HEK293 (cell line): Measurements from ENCODE around the gene ARPP19.
"Not testable (repeated sequence)": the region's sequence is repeated elsewhere in the genome, so short reads cannot be mapped to it uniquely, and the experiment has no call there.

Source experiments
- ZNF121 ChIP-seq: fragments of 450-650 bp; formaldehyde crosslinking; IDR thresholded peaks from 2 replicates; pipeline ENCODE4 v1.5.1; 2016; ENCODE audit warnings: missing biosample characterization, missing genetic modification characterization
- ZNF416 ChIP-seq: fragments of 450-650 bp; formaldehyde crosslinking; IDR thresholded peaks from 2 replicates; pipeline ENCODE4 v1.5.1; 2016; ENCODE audit warnings: missing biosample characterization, missing genetic modification characterization
- ZNF600 ChIP-seq: fragments of 450-650 bp; formaldehyde crosslinking; IDR thresholded peaks from 2 replicates; pipeline ENCODE4 v1.5.1; 2016; ENCODE audit warnings: missing biosample characterization, missing genetic modification characterization
- TF ChIP-seq, protein P1 (sequence below): fragments of 450-650 bp; formaldehyde crosslinking; IDR thresholded peaks from 2 replicates; pipeline ENCODE4 v1.5.1; 2016; ENCODE audit warnings: missing biosample characterization, missing genetic modification characterization
- TF ChIP-seq, protein P2 (sequence below): fragments of 450-650 bp; formaldehyde crosslinking; IDR thresholded peaks from 2 replicates; pipeline ENCODE4 v1.5.1; 2016; ENCODE audit warnings: missing biosample characterization, missing genetic modification characterization
- TF ChIP-seq, protein P3 (sequence below): fragments of 450-650 bp; formaldehyde crosslinking; IDR thresholded peaks from 2 replicates; pipeline ENCODE4 v1.5.1; 2016; ENCODE audit warnings: missing biosample characterization, missing genetic modification characterization

DNA sequence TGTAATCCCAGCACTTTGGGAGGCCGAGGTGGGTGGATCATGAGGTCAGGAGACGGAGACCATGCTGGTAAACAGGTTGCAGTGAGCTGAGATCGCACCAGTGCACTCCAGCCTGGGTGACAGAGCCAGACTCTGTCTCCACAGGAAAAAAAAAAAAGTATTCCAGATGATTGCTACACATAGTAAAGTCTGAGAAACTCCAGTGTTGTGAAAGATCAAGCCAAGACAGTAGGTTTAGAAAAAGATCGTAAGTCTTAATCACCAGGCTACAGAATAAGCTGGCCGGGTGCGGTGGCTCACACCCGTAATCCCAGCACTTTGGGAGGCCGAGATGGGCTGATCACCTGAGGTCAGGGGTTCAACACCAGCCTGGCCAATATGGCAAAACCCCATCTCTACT is 56.0 kb downstream of the ARPP19 start:
- TF ChIP-seq, protein P1, sequence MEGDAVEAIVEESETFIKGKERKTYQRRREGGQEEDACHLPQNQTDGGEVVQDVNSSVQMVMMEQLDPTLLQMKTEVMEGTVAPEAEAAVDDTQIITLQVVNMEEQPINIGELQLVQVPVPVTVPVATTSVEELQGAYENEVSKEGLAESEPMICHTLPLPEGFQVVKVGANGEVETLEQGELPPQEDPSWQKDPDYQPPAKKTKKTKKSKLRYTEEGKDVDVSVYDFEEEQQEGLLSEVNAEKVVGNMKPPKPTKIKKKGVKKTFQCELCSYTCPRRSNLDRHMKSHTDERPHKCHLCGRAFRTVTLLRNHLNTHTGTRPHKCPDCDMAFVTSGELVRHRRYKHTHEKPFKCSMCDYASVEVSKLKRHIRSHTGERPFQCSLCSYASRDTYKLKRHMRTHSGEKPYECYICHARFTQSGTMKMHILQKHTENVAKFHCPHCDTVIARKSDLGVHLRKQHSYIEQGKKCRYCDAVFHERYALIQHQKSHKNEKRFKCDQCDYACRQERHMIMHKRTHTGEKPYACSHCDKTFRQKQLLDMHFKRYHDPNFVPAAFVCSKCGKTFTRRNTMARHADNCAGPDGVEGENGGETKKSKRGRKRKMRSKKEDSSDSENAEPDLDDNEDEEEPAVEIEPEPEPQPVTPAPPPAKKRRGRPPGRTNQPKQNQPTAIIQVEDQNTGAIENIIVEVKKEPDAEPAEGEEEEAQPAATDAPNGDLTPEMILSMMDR (tag by site-specific recombination): not testable (repeated sequence)
- TF ChIP-seq, protein P2, sequence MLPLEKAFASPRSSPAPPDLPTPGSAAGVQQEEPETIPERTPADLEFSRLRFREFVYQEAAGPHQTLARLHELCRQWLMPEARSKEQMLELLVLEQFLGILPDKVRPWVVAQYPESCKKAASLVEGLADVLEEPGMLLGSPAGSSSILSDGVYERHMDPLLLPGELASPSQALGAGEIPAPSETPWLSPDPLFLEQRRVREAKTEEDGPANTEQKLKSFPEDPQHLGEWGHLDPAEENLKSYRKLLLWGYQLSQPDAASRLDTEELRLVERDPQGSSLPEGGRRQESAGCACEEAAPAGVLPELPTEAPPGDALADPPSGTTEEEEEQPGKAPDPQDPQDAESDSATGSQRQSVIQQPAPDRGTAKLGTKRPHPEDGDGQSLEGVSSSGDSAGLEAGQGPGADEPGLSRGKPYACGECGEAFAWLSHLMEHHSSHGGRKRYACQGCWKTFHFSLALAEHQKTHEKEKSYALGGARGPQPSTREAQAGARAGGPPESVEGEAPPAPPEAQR: not testable (repeated sequence)
- TF ChIP-seq ZNF416, ZNF121, ZNF600 (tag by site-specific recombination): not testable (repeated sequence)
- TF ChIP-seq, protein P3, sequence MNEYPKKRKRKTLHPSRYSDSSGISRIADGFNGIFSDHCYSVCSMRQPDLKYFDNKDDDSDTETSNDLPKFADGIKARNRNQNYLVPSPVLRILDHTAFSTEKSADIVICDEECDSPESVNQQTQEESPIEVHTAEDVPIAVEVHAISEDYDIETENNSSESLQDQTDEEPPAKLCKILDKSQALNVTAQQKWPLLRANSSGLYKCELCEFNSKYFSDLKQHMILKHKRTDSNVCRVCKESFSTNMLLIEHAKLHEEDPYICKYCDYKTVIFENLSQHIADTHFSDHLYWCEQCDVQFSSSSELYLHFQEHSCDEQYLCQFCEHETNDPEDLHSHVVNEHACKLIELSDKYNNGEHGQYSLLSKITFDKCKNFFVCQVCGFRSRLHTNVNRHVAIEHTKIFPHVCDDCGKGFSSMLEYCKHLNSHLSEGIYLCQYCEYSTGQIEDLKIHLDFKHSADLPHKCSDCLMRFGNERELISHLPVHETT: not testable (repeated sequence)
